ENCODE data around the gene AUTS2. TPM values are rescaled to one million over a fixed set of nuclear protein-coding genes. Genes with fewer than 3 reads are reported as not detected.
"Not testable (repeated sequence)": the region's sequence is repeated elsewhere in the genome, so short reads cannot be mapped to it uniquely, and the experiment has no call there.

Gene AUTS2
- polyA plus RNA-seq, 1 experiment, result 0.54 TPM

- no peaks in the 10 kb centered on the region for H3K27me3 ChIP-seq (ENCODE audit: control insufficient read depth, insufficient read depth, low read length)
- DNase-seq (ENCODE audit: low read depth), result no peak
- TF ChIP-seq CTCF (IDR thresholded peaks at IDR 0.05; ENCODE audit: insufficient read depth, low read depth, low read length), result no peak
- no peaks in the 10 kb centered on the region for H3K36me3 ChIP-seq (ENCODE audit: control insufficient read depth, insufficient read depth, low read length)
- no peak overlapping the region for H3K4me3 ChIP-seq (ENCODE audit: low read depth, low read length)
- ChIA-PET CTCF (no interaction called here), POLR2A (no interaction called here)
These were observed 184.8 kb downstream of the AUTS2 start for GRCh38 chr7:69782917-69783684.

GRCh38 chr7:69786130-69786529 lies 187.9 kb downstream of the AUTS2 start:
- POLR2A ChIA-PET; H3K27me3 ChIP-seq (ENCODE audit: control insufficient read depth, insufficient read depth, low read length); H3K4me3 ChIP-seq (ENCODE audit: low read depth, low read length); DNase-seq (ENCODE audit: low read depth); H3K36me3 ChIP-seq (ENCODE audit: control insufficient read depth, insufficient read depth, low read length); CTCF ChIA-PET: not testable (repeated sequence)

DNA sequence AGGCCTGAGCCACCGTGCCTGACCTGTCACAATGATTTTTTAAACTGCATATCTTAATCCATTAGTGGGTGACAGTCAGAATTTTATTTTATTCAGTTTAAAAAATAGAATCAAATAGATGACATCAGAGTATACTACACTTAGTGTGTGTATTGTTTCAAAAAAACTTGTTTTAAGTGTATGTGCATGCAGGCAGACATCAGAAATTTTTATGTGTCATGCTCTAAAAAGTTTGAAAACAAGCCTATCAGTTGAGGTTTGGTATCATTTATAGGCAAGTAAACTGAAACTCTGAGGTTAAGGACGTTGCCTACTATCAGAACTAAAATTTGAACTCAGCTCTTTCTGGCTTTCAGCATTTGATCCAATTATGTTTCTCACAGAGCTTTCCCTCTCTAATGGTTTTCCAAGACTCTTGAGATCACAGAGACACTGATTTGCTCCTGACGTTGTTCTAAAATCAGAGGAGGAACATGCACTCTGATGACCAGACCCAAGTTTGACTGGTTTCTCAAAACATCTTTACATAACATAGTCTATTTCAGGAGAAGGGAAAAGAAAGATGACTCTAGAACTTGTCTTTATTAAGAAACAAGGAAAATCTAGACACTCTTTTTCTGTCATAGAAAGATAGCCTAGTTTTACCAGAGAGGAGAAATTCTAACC lies 188.6 kb downstream of the AUTS2 start:
- DNase-seq (ENCODE audit: low read depth), result no peak
- no peak overlapping the region for H3K4me3 ChIP-seq (ENCODE audit: low read depth, low read length)
- no peaks in the 10 kb centered on the region for H3K36me3 ChIP-seq (ENCODE audit: control insufficient read depth, insufficient read depth, low read length)
- TF ChIP-seq CTCF (IDR thresholded peaks at IDR 0.05; ENCODE audit: insufficient read depth, low read depth, low read length), result no peak
- CTCF ChIA-PET, result no interaction called here
- POLR2A ChIA-PET, result no interaction called here
- H3K27me3 ChIP-seq (ENCODE audit: control insufficient read depth, insufficient read depth, low read length), result no peaks in the 10 kb centered on the region

DNA sequence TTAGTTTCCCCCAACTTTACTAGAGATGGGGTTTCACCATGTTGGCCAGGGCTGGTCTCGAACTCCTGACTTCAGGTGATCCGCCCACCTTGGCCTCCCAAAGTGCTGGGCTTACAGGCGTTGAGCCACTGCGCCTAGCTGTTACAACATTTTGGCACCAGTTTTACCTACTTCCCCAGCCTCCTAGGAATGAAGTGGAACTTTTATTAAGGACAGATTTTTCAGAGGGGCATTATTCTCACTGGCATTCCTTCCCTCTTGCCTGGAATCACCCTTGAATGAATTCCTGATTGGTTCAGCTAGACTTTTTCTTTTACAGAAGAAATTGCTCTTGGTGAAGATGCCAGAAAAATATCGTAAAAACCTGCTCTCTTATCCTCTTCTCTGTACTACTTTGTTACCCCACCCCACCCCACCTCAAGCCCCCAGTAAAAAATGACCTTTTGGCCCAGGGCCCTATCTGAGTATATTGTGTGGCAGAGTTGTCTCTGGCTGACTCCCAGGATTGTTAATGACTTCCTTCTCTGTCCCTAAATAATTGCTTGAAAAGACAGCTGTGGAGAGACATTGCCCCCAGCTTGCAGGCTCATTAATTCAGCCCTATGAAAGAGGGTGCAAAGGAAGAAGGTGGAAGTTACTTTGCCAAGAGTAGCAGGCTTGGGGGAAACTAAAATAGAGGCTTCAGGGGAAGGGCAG lies 189.6 kb downstream of the AUTS2 start:
- no peaks in the 10 kb centered on the region for H3K27me3 ChIP-seq (ENCODE audit: control insufficient read depth, insufficient read depth, low read length)
- CTCF ChIA-PET, result no interaction called here
- no peak for DNase-seq (ENCODE audit: low read depth)
- H3K36me3 ChIP-seq (ENCODE audit: control insufficient read depth, insufficient read depth, low read length), result no peaks in the 10 kb centered on the region
- TF ChIP-seq CTCF (IDR thresholded peaks at IDR 0.05; ENCODE audit: insufficient read depth, low read depth, low read length), result no peak
- POLR2A ChIA-PET, result no interaction called here
- no peak overlapping the region for H3K4me3 ChIP-seq (ENCODE audit: low read depth, low read length)

DNA sequence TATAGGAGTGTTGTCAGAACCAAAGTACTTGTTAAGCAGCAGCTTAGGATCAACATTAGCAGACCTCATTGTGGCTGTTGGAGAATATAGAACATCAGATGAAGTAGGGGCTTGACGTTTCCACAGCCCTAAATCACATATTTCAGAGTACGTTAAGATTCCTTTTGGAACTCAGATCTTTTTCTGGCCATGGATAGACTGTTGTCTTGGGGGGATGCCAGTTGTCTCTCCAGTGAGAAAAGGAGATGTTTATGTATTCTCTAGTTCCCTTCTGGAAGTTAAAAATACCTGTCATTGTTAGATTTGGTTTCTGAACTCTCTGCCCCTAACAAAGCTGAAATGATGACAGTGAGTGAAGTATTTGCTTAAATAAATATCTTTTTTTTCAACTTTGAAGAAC lies 191.3 kb downstream of the AUTS2 start:
- no peak overlapping the region for H3K4me3 ChIP-seq (ENCODE audit: low read depth, low read length)
- no peak for TF ChIP-seq CTCF (IDR thresholded peaks at IDR 0.05; ENCODE audit: insufficient read depth, low read depth, low read length)
- no peaks in the 10 kb centered on the region for H3K36me3 ChIP-seq (ENCODE audit: control insufficient read depth, insufficient read depth, low read length)
- DNase-seq (ENCODE audit: low read depth), result no peak
- POLR2A ChIA-PET, result no interaction called here
- CTCF ChIA-PET, result interaction anchor here (0.7 kb wide), 1 partner anchor 22 kb away, joined by 4 read pairs; no protein-coding TSS in a partner anchor
- H3K27me3 ChIP-seq (ENCODE audit: control insufficient read depth, insufficient read depth, low read length), result no peaks in the 10 kb centered on the region

Data from BJ (cell line).